Activated naive CD4-positive, alpha-beta T cell (primary cell): Measurements from ENCODE around the gene PPP2R5E.

Experiments used
- DNase-seq, 4 experiments: peaks; one replicate each; lab custom pipeline; 2025; lab: John Stamatoyannopoulos, UW

PPP2R5E gene

DNA sequence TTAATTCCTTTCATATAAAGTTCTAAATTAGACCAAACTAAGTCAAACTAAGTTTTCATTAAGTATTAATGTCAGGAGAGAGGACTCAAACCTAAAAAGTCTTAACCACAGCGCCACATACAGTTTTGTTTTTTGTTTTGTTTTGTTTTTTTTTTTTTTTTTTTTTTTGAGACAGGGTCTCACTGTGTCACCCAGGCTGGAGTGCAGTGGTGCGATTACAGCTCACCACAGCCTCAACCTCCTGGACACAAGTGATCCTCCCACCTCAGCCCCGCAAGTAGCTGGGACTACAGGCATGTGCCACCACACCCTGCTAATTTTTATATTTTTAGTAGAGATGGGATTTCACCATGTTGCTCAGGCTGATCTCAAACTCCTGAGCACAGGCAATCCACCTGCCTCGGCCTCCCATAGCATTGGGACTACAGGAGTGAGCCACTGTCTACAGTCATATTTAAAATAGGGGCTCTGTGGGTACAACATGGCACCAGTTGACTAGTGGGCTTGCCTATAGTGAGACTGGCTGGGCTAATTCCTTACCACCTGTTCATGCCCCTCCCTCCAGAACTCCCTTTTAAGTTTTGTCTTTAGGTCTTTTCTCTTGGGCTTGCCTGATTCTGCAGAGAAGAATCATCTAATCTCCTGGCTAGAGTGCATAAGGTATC, 110.2 kb downstream of the PPP2R5E start:
- no peak for DNase-seq

DNA sequence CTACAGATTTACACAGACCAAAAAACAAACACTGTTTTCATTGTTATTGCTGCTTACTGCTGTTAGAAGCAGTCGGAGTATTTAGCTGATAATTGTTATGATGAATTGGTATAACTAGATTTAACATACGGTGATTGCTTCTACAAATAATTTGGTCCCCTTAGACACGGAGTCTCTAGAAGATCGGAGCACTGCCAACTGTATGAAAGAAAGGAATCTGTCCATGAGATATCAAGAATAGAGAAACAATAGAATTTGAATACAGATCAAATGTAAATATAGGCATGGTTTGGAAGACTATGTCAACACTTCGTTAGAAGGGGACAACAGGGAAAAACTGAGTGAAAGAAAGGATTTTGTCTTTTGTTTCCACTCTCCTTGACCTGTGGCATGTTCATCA, 110.9 kb downstream of the PPP2R5E start:
- no peak for DNase-seq

DNA sequence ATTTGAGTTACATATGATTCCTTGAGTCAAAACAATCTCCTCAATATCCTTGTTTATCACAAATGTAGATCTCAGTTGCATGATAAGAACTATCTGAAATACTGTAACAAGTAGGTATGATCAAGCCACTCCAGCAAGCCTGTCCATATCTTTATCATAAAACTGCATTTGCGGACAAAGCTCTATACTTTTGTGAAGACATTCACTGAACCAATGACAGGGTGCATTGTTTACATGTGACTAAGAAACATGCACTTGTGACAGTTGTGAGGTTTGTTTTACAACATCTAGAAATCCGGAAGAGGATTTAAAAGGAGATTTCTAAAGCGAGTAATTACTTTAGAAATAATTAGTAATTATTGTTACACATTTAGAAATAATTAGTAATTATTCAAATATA, 111.7 kb downstream of the PPP2R5E start:
- DNase-seq = no peak

DNA sequence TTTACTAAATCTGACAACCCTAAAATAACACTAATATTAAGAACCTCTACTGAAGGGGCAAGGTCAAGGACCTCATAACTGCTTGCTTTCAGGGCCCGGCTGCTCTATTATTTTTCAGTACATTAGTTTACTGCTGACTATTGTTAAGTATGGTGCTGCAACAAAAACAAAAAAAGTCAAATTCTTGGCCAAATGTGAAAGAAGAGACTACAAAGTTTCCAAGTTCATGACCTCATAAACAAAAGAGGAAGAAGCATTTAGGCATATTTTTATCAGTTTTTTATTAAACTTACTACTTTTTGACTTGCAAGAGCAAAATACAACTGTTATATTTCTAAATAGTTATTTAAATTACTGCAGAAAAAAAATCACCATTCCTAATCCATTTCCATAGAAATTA, 114.7 kb downstream of the PPP2R5E start:
- DNase-seq = no peak

DNA sequence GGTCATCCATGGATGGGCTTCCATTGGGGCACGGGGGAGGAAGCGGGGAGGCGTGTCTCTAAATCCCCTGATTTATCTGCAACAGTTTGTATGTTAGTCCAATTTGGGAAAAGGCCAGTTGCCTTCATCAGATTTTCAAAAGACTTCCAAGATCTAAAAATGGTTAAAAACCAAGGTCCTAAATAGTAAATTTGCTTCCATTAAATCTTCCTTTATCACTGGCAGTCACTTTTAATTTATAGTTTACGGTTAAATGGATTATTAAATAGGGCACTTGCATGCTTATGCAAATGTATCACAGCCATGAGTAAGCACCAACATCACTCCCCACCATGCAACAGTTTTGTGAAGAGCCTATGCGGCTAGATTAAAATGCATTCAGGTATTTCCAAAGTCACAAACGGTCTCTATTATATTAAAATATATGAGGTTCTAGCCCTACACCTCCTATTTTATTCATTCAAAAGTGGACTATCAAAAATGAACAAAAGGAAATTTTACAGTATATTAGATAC, 116.3 kb downstream of the PPP2R5E start:
- no peak for DNase-seq

DNA sequence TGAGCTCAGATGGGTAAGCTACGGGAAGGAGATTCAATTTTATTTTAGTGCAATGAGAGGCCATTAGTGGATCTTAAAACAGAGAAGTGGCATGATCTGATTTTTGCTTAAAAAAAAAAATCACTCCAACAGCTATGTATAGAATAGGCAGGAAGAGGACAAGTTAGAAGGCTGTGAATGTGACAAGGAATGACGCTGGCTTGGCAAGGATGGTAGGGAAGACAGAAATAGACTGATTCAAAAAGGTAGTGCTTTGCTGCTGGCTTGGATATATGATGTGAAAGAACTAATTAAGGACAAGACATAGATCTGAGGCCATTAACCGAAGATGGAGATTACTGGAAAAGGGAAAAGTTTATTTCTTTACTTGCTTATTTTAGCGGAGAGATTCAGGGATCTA, 119.3 kb downstream of the PPP2R5E start:
- DNase-seq = no peak

DNA sequence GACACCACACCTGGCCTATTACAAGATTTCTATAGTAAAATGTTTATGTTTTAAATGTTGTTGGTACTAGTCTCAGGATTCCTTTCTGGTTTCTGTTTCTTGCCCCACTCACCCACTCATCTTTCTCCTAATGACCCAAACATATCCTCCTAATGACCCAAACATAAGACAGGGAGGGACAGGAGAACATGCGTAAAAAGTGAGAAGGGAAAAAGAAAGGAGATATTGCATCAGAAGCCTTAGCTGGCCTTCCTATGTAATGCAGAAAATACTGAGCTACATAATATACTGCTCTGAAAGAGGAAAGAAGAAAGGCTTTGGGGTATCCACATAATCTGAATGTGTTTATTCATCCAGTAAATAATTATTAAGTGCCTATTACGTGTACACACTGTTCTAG, 119.8 kb downstream of the PPP2R5E start:
- DNase-seq = no peak

DNA sequence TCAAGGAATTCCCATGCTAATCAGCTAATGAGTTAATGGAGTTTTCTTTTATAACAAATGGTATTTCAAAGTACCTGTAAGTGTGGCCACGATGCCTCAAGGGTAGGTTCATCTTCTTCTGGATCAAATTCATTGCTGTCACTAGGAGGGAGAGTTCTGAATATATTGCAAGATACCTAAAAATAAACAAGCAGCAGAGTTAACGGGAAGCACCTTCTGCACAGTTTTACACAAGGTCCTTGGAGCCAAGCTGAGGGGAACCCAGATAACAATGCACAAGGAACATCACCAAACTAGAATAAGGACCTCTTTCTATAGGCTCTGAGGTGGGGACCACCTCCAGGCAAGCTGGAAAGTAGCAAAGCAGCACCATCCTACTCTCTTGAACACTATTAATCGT, 121.3 kb downstream of the PPP2R5E start:
- no peak for DNase-seq

DNA sequence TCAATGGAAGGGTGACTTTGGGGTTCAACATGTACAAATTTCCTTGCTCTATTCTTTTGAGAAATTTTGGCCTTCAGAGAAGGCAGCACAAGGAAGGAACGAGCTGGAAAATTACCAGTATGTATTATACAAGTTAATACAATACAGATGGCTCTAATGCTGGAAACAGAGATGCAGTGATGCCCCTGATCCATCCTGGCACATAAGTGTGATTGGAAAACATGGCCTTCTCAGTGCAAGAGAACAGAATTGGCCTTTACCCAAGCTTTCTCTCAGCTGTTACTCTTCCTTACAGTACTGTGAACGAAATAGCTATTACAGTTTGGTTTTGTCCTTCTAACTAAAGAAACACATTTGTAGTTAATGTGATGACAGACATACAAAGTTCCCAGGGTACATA, 122.0 kb downstream of the PPP2R5E start:
- DNase-seq = no peak

DNA sequence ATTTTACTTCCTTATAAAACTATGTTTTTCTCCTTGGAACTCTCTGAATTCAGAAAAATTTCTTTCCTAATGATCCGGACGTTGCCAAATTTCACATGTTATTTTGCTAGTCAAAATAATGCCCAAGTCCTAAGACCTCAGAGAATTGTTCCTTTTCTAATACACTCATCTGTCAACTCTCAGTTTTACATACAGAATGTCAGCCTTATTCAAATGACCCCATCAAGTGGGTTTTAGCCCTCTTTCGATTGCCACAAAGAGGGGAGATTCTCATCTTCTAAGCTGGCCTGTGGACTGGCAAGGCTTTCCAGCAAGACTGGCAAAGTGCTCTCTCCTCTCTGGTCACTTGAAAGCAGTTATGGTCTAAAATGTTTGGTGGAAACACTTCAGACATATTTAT, 125.2 kb downstream of the PPP2R5E start:
- DNase-seq = no peak

DNA sequence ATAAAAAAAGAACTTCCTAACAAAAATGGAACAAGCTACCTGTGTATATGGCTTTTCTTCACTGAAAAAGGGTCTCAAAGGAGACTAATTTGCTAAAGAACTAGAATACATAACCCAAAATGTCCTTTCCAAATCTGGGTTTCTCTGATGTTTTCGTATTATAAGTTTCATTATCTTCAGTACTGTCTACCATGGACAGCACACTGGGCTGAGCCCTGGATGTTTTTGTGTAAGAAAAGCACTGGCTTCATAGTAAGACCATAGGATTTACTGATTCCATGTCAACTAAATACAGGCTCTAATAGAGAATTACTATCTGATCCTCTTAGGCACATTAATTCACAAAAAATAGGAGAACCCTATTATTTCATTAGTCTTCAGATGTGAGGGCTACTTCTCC, 130.2 kb downstream of the PPP2R5E start:
- DNase-seq = no peak

DNA sequence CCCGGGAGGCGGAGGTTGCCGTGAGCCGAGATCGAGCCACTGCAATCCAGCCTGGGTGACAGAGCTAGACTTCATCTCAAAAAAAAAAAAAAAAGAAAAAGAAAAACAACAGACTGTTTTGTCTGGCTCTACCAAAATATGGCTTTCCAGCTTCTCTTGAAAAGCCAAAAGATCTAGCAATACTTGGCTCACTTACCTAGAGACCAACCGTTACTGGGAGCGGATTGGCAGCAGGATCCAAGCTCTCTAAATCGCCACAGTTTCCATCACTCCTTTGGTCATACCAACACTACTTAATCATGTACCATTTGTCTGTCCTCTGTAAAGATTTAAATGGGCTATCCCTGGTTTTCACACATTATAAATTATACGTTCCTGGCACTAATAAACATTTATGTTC, 136.8 kb downstream of the PPP2R5E start:
- DNase-seq = no peak

DNA sequence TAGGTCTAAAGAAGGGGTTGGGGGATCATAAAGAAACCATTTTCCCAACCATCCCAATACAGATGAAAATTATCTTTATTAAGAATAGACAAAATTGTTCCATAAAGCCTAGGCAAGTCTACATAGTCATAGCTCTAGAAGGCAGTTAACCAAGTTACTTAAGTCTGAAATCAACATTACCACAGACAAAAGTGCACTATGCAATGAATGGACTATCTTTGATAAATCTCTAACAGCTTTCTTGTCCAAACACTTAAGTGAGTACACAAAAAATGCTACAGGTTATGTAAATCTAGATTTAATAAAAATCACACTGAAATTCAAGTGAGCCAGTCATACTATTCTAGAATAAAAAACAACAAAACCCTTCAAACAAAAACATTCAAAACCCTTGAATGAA, 137.5 kb downstream of the PPP2R5E start:
- DNase-seq = no peak

DNA sequence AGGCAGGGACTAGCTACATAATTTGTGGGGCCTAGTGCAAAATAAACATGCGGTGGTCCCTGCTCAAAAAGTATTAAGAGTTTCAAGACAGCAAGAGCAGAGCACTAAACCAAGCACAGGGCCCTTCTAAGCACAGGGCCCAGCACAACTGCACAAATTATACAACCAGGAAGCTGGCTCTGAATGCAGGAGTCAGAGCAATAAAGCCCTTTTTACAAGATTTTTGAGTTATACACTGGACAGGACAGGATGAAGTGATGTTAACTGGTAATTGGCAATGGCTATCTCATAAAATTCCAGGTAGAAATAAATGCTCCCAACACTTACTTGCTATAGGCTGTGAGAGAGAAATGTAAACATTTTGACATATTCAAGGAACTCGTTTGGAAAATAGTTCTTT, 138.3 kb downstream of the PPP2R5E start:
- DNase-seq = no peak

DNA sequence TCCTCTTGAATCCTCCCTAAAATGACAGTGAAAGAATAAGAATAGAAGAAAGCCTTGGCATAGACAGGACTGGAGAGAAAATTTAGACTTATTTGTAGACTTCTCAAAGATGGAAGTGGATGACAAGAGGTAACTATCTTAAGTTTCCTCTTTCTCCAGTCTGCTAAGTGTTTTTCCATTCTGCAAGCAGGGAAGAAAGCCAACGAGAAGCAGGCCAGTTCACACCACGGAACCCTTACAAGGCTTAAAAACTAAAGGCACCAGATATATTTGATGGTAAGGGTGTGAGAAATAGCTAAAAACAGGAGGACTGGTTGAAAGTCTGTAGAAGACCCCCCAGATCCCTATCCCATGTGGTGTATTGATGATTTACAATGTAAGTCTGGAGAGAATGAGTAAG, 141.5 kb downstream of the PPP2R5E start:
- no peak for DNase-seq

DNA sequence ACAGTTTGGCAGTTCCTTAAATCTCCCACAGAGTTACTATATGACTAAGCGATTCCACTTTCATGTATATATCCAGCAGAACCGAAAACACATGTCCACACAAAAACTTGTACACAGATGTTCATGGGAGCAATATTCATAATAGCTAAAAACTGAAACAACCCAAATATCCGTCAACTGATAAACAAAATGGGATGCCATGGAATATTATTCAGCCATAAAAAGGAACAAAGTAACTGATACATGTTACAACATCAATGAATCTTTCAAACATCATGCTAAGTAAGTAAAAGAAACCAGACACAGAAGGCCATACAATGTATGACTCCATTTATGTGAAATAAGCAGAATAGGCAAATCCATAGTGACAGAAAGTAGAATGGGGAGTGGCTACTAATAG, 144.2 kb downstream of the PPP2R5E start:
- DNase-seq = no peak

DNA sequence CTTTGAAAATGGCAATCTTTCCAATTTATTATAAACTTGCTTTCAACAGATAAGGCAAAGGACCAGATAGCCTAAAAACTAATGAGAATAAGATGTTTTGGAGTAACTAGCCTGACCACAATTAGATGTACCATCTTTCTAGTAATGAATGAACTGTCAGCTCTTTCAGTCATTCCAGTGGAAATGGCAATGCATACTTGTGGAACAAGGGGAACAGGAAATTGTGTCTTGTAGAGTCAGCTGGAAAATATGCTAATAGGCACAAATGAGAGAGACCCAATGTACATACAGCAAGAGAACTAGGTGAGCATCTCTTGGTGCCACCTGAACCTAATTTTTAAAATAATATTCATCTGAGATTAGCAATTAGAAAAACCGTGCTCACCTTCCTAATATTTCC, 148.3 kb downstream of the PPP2R5E start:
- DNase-seq = no peak

DNA sequence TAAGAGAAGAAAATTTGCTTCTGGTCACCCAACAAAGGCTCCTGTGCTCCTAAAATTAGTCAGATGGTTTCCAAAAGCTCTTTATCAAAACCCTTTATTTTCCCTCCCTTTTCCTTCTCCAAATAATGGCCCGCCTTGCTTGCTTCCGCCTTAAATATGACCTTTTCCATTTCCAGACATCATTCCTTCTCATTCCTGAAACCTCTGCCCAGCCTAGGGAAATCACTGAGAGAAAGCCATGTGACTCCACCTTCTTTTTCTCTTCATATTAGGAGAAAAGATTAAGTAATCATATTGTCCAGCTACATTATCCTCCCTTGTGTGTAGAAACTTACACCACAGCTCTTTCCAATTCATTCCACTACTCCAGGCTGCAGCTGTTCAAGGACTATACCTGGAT, 148.7 kb downstream of the PPP2R5E start:
- DNase-seq = no peak

DNA sequence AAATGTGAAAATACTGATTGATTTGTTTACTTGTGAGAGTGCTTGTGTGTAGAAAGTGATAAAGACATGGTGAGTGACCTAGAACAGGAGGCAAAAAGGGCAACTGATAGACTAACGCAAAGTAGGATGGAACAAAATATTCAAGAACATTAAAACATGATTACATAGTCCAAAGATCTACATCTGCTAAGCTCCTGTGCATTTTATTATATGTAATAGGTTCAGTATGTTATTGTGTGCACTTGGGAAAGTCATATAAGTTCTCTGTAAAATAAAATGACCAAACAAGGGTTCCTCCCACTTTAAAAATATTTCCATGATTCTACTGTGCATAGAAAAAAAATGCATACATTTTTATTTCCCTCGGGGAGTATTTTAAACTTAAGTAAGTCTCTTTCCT, 150.2 kb downstream of the PPP2R5E start:
- no peak for DNase-seq

DNA sequence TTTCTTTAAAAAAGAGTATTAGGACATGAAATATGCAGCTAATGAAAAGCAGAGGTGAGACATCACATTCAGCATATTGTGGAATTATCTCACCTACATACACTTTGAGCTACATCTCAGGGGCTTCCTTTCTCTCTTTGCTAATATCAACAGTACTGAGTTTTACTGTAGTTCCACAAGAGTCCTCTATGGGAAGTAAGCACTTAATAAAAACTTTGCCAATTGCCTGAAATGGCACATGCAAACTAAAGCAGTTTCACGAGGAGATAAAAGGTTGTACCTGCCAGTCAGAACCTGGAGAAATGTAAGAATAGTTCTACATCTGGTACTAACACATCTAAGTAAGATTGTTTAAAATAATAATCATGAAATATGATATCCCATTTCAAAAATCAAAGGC, 150.9 kb downstream of the PPP2R5E start:
- DNase-seq = no peak

DNA sequence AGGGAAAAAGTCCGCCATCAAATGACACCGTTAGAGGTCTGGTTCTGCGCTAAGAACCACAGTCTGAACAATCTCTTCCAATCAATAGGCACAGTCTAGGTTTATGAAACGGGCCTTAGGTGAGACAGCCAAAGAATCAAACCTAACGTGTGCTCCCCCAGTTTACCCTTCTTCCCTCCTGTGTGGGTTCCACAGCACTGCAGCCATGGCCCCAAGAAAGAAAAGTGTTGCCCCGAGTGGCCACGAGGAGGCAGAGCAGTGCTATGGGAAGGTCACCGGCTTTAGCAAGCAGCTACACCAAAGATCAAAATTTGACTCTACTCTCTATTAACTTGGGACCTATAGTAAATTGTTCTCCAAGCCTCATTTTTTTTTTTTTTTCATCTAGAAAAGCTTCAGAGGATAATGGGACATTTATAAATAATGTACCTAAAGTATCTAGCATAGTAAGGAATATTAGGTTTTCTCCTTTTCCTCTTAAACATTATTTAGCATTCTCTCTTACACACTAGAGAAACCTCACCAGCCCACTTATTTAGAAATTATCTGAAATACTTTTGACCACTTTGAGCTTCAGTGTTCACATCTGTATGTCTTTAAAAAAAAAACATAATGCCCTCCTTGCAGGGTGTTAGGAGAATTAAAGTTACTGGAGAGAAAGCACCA, 154.3 kb downstream of the PPP2R5E start:
- peak in 3 of 4 experiments; percentile 4 to 35 (median 12) for DNase-seq

DNA sequence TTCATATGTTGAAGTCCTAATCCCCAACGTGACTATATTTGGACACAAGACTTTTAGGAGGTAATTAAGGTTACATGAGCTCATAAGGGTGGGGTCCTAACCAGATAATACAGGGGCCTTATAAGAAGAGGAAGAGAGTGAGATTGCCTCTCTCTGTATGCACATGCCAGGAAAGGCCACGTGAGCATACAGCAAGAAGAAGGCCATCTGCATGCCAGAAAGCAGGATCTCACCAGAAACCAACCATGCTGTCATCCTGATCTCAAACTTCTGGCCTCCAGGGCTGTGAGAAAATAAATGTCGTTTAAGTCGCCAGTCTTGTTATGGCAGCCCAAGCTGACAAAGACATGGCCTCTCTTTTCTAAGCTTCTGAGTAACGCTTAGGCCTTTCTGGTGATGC, 155.5 kb downstream of the PPP2R5E start:
- no peak for DNase-seq

DNA sequence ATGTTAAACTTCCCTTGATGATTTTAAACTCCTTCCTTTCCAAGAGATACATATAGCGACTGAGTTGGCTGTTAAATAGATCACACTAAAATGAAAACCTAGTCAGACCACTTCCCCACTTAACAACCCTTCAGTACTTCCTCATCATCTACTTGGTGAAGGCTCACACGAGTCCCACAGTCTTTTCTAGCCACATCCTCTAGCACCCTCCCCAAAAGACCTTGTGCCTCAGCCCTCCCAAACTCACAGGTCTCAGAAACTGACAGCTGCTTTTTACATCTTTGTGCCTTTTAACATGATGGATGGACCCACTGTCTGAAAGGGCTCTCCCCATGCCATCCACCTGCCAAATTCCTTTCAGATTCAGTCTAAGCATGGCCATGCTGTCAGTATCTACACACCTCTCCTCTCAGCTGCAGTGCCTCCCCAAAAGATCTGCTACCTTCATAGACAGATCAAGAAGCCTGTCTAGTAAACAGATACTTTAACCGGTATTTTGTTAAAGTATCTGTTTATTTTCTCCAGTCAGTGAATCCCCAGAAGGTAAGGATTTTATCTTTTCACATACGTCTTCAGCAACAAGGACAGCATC, 159.3 kb downstream of the PPP2R5E start:
- no peak for DNase-seq

DNA sequence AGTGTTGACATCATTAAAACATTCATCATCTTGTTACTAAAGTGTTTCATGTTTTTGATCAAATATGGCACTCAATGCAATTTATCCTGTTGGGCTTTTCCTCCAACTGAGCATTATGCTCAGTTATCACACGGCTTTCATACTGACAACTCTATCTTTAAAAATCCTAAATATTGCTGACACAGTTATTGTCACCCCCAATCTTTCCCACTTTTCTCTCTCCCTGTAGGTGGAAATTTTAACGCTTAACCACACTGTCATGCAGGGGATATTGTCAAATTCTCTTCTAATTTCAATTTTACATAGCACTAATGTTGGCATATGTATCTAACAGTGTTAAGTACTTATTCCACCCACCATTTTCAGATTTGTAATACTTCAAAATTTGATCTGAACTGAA, 164.7 kb downstream of the PPP2R5E start:
- no peak for DNase-seq
